IPS-NIHi11 (cell line): Measurements from ENCODE around the gene RNF144A.

Experiments
- DNase-seq: peaks from one replicate; pipeline ENCODE4 v3.0.0; 2012; ENCODE audit warnings: mixed read lengths, low spot score

Gene RNF144A

GRCh38 chr2:7045601-7046590 is 128.7 kb downstream of the RNF144A start:
- no peak for DNase-seq

GRCh38 chr2:7047661-7048060 is 130.4 kb downstream of the RNF144A start:
- no peak for DNase-seq

- peak; percentile 30 for DNase-seq
Observed at GRCh38 chr2:7048762-7049294, 131.6 kb downstream of the RNF144A start.

DNA sequence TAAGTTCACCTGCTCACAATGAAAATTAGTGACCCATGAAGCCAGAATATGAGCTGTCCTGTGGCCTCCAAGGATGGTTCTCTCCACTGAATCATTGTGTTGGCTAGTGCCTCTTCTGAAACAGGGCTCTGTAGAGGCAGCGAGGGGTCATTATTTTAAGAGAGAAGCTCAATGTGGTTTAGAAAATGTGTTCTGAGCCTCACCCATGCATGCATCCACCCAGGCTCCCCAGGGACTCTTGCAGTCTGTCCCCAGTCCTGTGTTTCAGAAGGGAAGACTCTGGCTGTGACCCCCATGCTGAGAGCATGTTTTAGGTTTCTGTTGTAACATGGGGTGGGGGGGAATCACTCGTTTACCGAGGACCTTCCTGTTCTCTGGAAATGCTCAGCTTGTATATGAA is 135.2 kb downstream of the RNF144A start:
- DNase-seq, result no peak

DNA sequence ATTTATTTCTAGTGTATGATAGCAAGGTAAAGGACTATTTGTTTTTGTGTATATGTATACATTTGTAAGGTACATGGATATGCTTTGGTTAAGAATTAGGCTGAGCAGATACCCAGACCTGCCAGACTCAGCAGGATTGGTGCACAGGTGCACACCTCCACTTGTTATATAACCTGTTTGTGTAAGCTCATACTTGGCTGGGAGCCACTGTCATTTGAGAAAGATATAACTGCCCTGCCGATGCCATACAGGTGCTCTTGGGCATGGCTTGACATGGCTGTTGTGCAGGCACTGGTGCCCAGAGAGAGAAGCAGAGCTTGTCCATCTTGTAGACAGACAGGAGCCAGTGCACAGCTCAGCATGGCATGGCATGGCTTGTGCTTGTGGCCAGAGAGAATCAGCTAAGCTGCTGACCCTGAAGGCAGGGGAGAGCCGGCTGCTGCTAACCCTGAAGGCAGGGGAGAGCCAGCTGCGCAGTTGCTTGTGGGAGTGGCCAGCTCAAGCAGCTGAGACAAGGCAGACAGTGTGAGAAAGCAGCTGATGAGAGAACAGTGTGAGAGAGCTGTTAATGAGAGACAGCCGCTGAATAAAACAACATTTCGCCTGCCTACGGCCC is 136.5 kb downstream of the RNF144A start:
- no peak for DNase-seq

GRCh38 chr2:7057865-7058400 is 140.7 kb downstream of the RNF144A start:
- DNase-seq, result no peak

- DNase-seq, result no peak
Observed at GRCh38 chr2:7060156-7060555, 142.9 kb downstream of the RNF144A start.

- DNase-seq, result no peak
Observed at GRCh38 chr2:7060631-7061449, 143.6 kb downstream of the RNF144A start.

- no peak for DNase-seq
Observed at GRCh38 chr2:7061450-7061789, 144.2 kb downstream of the RNF144A start.

GRCh38 chr2:7061921-7062320 is 144.7 kb downstream of the RNF144A start:
- DNase-seq, result no peak

GRCh38 chr2:7063789-7064188 is 146.6 kb downstream of the RNF144A start:
- DNase-seq, result no peak

GRCh38 chr2:7068457-7068856 is 151.2 kb downstream of the RNF144A start:
- DNase-seq, result no peak

DNA sequence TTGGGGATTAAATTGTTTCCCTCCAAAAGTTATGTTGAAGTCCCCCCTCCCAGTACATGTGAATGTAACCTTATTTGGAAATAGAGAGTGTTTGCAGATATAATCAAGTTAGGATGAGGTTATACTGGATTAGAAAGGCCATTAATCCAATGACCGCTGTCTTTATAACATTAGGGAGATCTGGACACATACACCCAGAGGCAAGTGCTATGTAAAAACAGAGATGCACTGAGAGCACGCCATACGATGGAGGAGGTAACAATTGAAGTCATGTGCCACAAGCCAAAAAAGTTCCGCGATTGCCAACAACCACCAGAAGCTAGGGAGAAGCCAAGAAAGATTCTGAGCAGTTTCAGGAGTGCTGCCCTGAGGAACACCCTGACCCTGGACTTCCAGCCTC is 153.3 kb downstream of the RNF144A start:
- no peak for DNase-seq

DNA sequence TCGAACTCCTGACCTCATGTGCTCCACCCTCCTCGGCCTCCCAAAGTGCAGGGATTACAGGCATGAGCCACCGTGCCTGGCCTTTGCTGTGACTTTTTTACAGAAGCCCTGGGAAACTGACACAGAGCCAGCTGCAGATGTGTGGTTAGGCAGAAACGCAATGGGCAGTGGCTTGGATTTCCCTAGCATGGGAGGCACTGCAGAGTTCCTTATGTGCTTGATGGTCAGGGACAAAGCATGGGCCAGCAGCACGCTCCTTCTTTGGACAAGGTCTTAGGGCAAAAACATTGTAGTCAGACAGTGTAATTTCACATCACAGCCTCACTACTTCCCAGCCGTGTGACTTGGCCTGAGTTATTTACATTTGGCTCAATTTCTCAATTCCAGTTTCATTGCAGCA is 153.9 kb downstream of the RNF144A start:
- no peak for DNase-seq

DNA sequence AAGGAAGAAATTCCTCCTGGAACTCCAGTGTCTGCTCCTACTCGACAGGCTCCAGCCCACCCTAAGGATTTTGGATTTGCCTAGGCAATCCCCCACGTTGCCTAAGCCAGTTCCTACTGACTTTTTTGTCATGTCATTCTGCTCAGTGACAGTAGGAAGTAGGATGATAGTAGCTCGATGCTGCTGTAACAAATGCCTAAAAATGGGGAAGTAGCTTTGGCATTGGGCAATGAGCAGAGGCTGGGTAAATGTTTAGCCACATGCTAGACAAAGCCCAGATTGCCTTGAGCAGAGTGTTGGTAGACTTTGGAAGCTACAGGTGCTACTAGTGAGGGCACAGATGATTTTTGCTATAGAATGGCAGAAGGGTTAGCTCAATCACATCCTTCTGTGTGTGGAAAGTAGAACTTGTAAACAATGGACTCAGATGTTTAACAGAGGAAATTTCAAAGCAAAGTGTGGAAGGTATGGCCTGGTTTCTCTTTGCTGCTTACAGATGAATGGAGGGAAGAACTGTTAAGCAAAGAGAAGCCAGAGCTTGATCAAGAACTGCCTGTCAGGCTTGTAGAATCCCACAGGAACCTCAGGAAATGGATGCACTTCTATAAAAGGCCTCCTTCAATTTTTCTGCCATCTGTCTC is 154.8 kb downstream of the RNF144A start:
- DNase-seq, result no peak

DNA sequence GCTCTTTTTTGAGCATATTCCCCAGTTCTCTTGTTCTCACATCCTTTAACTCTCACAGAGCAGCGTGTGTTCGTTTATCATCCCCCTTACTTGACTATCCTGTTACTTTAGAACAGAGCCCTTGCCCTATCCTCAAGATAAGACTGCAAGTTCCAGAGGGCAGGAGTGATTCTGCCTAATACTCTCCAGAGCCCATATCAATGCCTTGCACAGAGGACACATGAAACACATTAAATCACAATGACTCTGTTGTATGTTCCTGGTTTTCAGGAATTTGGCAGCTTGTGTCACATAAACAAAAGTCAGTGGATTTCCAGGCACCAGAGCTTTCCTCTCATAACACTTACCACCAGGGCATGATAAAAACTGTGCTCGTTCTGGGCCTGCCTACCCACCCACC is 156.7 kb downstream of the RNF144A start:
- DNase-seq, result no peak

DNA sequence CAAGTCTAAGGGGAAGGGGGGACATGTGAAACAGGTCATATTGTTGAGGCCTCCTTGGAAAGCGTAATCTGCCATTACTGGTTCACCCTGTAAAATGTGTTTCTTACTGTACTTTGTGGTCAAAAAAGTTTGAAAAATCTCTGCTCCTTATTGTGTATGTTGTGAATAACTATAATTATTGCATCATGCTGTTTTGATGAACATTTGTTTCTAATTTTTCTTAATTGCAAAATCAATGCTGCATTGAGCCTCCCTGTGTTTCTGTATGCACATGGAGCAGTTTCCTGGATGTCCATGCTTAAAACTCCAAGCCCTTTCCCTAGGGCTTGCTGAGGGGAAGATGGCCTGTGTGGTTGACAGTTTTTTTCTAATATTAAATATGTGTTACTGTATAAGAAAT is 158.6 kb downstream of the RNF144A start:
- DNase-seq, result no peak

- DNase-seq, result no peak
Observed at GRCh38 chr2:7077660-7078267, 160.6 kb downstream of the RNF144A start.

DNA sequence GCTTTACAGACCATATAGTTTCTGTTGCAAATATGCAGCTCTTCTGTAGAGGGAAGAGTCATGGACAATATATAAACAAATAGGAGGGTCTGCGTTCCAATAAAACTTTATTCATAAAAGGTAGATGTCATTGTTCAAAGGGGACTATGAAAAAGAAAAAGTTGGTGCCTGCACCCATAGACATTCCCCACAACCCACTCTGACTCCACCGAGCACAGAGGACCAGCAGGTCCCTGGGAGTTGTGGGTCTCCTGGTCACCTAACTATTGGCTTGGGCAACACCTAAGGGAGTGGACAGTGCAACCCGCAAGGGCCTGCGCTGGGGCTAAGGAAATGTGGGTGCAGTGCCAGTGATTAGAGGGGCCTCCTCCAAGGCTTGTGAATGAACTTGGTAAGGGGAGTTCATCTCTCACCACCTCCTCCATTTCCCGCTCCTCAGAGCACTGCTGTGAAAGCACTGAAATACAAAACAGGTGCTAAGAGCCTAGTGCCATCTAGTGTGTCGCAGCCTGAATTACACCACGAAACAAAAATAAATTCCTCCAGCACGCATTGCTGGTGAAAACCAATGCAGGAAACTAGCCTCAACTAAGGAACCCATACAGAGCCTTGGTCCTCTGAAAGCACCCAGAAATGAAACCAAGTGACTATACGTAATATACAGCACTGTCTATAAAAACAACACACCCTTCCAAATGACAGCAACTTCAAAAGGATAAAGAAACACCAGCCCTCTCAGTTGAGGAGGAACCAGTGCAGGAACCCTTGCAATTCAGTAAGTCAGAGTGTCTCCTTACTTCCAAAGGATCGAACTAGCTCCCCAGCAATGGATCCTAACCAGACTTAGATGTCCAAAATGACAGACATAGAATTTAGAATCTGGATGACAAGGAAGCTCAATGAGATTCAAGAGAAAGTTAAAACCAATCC is 166.6 kb downstream of the RNF144A start:
- DNase-seq, result peak; percentile 41

- no peak for DNase-seq
Observed at GRCh38 chr2:7084601-7085000, 167.4 kb downstream of the RNF144A start.
